CD1c-positive myeloid dendritic cell (primary cell): ENCODE results near the gene CDC5L.

ENCODE experiments used
- DNase-seq: peaks from one replicate; pipeline ENCODE4 v3.0.0-alpha.2; 2016; ENCODE audit errors: extremely low spot score

Gene CDC5L

DNA sequence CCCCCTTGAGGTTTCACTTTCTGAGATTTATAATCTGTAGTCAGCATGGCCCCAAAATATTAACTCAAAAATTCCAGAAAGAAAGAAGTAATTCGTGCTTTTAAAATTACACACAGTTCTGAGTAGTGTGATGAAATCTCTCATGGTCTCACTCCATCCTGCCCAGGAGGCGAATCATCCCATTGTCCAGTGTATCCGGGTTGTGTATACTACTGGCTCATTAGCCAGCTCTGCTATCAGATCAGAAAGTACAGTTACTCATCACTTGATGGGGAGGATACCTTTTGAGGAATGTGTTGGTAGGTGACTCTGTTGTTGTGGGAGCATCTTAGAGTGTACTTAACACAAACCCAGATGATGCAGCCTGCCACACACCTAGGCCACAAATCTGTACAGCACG lies 65.2 kb downstream of the CDC5L start:
- no peak for DNase-seq

DNA sequence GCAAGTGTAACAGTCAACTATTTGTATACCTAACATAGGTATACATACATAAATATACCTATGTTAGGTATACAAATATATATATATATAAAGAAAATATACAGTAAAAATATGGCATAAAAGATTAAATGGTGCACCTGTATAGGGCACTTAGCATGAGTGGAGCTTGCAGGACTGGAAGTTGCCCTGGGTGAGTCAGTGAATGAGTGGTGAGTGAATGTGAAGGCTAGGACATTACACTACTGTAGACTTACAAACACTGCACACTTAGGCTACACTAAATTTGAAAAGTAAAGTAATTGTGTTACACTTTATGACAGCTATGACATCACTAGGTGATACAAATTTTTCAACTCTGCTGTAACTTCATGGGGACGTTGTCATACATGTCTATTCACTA lies 65.6 kb downstream of the CDC5L start:
- no peak for DNase-seq

DNA sequence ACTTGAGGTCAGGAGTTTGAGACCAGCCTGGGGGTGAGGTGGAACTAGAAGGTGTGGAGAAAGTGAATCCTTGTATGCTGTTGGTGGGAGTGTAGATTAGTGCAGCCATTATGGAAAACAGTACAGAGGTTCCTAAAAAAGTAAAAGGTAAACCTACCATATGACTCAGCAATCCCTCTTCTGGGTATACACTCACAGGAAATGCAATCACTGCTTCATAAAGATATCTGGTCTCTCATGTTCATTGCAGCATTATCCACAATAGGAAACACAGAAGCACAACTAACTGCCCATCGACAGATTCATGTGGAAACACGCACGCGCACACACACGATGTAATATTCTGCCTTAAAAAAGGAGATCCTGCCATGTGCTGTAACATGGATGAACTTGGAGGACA lies 66.7 kb downstream of the CDC5L start:
- no peak for DNase-seq

DNA sequence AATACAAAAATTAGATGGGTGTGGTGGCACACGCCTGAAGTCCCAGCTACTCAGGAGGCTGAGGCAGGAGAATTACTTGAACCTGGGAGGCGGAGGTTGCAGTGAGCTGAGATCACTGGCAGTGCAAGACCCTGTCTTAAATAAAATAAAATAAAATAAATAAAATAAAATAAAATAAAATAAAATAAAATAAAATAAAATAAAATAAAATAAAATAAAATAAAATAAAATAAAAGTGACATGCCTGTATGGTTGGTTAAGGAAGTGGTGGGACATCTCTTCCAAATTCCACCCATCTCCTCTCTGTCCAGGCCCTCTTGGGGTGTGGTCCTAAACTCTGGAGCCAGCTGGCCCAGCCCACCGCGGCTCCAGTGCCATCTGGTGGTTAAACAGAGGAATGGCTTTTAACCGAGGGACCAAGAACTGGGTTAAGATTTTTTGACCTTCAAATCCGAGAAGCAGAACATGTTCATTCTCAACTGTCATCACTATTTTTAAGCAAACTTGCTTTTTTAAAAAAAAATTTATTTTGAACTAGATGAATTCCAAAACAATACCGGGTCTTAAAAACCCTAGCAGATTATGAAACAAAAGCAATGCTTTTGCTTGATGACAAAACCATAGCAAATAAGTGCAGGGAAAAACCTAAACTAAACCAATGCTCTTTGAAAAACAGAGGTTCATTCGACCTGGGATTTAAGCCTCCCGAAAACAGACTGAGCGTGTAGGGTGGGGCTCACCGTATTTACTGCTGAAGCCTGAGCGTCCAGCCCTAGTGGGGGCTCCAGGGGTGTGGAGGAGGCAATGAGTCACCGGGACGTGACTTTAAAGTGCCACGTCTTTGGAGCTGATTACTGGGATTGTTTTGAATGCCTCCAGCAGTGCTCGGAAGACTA lies 68.8 kb downstream of the CDC5L start:
- peak; percentile 69 for DNase-seq

DNA sequence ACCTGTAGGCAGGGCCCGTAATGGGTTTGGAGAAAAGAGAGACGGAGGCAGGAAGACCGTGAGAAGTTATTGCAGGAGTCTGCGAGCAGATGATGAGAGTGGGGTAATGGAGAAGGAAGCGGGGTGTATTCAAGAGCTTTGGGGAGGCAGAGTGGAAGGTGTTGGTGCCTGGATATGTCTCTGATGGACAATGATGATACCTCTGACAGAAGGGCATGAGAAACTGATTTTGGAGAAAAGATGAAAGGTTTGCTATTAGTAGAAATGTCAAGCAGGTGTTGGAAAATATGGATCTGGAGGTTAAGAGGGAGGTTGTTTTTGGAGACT lies 69.4 kb downstream of the CDC5L start:
- DNase-seq: no peak

DNA sequence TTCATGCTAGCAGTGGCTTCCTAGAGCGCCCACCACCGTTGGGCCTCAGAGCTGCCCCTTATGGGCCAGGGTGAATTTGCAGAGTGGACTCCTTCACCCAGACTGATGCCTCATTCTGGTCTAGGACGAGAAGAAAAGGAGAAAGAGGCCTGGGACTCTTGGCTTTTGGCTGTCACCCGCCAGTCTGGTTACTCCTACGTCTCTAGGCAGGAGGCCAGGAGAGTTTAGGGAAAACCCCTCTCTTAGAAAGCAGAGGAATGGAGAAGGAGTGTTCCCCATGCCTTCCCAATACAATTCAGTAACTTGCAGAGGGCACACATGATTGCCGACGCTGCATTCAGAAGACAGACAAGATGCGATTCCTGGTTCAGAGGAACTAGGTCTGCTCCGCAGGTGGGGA lies 70.1 kb downstream of the CDC5L start:
- no peak for DNase-seq

DNA sequence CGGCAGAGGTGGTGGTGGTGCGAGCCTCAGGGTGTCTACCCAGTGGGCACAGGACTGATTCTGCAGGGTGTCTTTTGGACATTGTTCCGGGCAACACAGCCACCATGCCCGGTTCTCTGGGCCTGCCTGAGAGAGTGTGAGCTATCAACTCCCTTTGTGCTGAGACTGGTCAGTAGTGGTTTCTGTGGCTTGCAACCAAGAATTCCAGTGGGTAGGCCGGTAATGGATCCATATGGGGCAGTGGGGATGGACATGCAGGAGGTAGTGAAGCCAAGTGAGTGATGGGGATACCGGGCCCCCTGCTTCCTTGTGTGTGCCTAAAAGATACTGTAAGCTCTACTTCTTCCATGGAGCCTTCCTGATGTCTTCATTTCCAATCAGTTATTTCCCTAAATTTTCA lies 71.0 kb downstream of the CDC5L start:
- no peak for DNase-seq

DNA sequence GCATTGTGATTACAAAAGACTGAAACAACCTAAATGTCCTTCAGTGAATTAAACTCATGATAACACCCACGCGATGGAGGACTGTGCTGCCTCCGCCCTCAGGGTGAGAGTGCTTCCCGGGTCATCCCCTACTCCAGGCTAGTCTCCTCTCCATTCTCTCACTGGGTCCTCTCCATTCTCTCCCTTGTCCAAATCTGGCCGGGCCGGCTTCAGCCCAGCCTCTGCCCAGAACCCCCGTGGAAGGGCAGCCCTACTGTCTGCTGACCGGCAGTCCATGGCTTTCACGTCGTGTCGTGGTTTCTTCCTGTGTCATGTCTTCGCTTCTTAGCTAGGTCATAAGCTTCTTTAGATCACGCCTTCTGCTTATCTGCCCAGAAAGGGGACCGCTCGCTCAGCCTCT lies 74.8 kb downstream of the CDC5L start:
- no peak for DNase-seq

DNA sequence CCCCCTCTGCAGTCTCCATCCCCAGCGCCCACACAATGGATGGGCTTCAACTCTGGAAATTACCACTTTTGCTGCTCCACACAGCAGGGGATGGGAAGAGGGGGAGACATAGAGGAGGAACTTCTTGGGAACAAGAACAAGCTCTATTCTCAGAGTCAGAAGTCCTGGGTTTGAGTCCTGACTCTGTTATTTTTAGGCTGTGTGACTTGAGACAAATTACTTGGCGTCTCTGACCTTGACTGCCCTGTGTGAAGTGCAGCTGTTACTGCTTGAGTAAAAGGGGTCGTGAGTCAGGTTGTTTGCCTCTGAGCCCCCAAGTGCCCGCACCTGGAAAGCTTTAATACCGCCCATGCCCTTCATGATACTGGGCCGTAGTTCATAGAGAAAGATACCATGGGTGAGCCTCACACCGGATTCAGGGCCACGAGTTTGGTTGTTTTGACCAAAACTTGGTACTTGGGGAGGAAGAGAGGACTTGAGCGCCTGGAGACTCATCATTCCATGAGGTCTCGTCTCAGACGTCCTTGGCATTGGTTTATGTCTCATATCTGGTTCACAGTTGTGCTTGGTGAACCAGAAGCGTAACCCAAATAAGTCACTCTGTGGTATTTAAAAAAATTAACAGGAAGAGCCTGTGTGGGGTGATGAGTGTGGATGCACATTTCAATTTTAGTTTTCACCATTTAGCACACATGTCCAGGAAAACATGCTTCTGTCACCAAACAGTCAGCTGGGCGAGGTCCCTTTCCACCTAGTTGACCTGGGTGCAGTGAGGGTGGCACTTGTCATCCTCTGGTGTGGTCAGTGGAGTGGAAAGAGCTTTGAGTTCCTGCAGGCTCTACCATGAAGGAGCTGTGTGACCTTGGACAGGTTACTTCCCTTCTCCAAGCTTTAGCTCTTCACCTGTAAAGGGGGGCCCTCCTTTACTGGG lies 75.6 kb downstream of the CDC5L start:
- DNase-seq: no peak

DNA sequence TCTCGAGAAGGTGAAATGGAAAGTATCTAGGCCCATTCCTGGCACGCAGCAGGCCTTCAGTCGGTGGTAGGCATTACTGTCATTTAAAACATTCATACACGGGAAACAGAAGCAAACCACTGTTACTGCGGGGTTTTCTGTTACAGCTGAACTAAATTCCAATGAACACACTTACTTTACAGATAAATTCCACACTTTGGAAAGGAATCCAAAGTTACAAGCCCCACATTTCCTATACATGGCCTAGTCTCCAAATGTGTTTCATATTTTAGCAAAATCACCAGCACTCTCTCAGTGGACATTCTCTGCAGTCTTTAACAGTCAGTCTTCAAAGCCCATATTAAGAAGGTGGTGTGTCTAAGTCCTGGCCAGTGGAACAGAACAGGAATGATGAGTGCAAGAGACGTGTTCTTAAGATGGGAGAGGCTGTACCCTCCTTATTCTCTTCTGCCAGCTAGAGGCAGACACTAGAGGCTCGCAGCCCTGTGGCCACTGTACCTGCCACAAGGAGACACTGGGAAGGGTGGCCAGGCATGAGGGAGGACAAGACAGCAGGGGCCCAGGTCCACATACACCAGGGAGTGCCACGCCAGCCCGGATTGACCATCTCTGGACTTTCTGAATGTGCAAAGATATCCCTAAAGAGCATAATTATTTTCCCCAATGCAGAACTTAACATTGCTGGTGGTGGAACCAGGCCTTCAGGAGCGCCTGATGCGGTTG lies 76.4 kb downstream of the CDC5L start:
- no peak for DNase-seq

DNA sequence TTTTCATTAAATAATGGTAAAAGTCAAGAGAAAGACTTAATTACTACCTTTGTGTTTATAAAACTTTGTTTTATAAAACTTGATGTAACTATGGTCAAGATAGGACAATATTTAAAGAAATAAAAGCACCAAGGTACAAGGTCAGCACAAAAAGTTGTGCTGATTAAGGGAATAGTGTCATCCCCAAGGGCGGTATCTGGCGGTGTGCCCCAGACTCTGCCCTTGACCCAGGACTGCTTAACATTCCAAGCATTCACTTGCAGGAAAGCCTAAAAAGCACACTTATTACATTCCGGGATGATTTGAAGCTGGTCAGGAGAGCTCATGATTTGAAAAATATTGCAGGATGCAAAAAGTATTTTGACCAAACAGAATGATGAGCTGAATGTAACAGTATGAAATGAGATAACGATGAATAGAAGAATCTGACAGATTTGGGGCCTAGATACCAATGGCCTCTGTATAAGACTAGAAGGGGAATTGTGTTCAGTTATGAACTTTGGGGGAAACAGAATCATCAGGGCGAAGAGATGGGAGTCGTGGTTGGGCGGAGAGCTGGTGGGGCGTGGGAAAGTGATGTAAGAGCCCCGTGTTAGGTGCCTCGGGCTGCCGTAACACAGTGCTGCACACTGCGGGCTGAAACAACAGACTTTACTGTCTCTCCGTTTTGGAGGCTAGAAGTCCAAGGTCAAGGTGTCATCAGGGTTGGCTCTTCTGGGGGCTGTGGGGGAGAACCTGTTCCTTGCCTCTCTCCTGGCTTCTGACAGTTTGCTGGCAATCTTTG lies 77.2 kb downstream of the CDC5L start:
- no peak for DNase-seq

DNA sequence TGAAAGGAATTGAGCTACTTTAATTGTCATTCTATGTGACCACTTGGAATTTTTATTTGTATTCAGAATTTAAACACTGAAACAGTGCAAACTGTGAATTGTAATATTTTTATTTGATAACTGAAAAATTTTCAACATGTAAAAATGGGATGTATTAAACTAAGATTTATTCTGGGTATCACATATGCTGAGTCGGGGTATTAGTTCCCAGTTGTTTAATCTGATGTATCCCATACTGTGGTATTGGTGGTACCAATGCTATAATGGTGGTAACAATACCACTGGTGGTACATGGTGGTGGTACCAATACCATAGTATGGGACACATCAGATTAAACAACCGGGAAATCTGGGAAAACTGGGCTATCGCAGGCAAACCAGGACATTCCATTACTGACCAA lies 79.4 kb downstream of the CDC5L start:
- no peak for DNase-seq

DNA sequence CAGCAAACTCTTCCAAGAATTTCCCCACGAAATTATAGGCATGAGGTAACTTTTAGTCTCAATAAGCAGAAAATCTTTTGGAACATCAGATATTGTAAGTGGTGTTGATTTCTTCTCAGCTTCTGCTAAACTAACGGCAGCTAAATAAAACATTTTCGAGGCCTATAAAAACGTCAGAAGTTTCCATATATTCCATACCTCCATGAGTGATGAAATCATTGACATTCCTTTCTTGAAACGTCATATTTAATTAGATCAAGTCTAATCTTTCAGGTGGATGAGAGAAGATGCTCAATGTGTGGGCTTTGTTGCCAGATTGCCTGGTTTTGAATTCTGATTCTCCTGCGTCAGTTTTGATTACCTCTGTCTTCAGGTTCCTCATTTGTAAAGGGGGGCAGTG lies 81.3 kb downstream of the CDC5L start:
- DNase-seq: no peak

DNA sequence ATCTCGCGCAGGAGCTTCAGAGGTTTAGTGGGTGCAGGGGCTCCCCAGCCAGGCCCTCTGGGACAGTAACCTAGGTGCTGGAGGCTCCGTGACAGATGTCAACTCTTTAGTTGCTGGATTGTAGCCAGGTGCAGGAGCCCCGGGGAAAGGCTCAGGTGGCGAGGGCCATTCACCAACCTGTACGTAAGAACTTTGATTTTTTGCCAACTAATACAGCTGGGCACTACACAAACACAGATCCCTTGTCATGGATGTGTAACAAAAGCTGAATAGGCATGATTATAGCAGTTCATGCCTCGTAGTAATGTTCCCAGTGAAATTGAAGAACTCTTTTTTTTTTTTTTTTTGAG lies 82.6 kb downstream of the CDC5L start:
- no peak for DNase-seq

DNA sequence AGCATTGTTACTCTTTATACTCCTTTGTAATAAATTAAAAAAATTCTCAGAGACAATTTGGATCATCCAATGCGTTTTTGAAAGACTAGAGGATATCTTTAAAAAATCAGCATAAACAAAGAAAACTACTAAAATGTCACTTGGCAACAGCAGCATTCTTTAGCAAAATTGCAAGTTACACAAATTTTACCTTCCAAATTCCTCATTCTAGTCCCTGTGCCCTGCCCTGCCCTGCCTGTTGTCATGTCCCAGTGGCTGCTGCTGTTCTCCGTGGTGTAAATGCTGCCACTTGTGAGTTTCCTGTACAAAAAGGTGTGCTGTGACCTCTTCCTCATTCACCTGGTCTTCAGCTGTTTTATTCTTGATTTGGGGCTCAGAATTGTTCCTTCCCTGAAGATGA lies 83.2 kb downstream of the CDC5L start:
- no peak for DNase-seq

DNA sequence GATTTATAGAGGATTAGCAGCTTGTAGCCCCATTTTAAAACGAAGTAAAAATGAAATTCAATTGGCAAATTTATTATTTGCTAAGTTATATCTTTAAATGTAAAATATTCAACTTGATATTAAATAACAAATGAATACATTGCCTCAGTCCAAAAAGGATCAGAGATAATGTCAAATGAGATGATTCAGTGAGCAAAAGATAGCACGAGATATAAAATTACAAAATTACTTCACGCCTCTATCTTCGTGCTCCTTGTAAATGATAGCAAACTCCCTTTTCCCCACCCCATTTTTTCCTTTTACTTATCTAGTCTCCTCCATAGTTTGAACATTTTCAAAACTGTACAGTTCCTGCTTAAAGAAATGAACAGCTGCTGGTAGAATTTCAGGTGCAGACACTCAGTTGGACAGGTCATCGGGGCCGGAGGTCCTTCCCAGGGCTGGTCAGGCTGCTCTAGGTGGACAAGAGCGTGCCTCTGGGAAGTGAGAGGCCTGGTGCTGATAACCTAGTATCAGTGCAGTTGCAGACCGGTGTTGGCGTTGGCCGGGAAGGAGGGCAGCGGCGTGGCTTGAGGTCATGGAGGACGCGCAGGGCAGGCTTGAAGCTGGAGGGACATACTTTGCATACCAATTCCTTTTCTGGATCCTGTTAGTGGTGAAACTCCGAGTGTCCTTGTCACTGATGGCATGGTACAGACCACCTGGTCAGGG lies 83.9 kb downstream of the CDC5L start:
- DNase-seq: no peak

DNA sequence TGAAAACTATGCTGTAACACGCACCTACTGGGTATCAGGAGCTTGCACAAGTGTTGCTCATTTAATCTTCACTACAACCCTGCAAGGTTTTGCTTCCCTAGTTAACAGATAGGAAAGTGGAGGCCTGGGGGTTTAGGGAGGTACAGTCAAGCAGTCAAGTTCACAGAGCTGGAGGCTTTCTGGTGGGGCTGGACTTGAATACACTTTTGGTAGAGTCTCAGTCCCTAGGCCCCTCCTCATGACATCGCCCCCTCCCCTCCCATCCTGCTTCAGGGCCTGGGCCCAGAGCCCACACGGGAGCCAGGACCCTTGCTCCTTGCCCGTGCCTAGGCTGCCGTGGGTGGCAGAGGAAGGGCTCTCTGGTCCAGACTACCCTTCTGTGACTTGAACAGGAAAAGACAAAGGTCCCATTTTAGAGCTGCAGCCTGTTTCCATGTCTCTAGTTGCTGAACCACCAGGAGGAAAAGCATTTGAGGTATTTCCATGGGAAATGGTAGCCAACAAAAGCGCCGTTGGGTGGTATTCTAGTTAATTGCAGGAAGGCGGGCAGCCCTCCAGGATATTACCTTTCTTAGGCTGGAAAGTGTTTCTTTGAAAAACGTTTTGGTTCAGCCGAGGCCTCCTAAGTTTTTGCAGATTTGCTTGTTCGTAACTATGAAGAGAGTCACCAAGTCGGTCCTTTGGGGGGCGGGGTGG lies 84.9 kb downstream of the CDC5L start:
- DNase-seq: no peak

DNA sequence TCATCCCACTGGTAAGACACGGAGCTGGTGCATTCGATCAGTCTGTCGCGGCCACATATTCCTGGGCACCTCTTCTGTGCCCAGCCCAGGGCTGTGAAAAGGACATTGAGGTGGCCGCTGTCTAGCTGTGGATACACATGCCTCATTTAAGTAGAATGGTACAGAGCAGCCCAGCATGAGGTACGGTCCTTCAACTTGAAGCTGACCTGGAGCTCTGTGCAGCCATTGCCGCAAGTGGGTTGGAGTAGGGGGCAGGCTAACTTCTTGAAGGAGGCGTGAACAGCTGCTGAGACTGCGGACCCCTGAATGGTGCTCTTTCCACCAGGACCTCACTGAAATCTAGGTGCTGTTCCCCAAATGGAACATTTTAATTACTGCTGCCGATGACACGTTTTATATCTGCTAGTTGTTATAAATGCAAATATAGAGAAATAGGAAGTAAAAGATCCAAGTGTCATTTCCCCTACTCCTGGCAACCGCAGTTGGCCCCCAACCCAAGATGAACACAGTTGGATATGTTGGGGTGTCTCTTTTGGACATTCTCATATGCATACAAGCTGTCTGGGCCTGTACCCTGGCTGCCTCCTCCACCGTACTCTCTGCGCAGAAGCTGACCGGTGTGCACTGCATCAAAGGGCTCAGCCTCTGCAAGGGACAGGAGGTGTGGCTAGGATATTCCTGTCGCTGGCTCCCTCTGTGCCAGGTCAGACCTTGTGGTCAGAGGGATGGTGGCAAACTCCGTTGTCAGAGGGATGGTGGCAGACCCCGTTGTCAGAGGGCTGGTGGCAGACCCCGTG lies 86.1 kb downstream of the CDC5L start:
- DNase-seq: no peak

DNA sequence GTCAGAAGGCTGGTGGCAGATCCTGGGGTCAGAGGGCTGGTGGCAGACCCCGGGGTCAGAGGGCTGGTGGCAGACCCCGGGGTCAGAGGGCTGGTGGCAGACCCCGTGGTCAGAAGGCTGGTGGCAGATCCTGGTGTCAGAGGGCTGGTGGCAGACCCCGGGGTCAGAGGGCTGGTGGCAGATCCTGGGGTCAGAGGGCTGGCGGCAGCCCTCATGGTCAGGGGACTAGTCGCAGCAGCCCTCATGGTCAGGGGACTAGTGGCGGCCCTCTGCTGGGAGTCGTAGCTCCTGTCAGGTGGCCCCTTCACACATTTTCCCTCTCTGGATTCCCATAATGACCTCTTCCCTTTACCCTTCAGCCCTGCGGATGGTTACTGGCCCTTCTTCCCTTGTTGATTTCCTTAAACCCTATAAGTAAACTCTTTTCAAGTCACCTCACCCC lies 86.7 kb downstream of the CDC5L start:
- no peak for DNase-seq

DNA sequence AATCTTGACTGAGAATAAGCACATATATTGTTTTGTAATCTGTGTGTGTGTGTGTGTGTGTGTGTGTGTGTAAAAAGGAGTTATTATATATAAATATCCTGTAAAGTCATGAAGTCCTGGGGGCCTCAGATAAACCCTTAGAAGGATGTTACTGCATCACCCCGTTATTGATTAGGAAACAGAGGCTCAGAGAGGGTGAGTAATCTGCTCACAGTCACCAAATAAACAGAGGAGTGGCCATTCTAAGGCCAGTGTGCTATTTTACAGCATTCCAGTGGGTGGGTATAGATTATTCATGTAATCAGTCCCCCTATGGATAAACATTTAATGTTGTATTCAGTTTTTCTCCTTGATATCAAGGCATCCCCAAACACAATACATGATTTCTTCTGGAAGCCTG lies 87.1 kb downstream of the CDC5L start:
- DNase-seq: no peak
